Measurements from ENCODE around the gene TCF7L2.

TCF7L2 gene

DNA sequence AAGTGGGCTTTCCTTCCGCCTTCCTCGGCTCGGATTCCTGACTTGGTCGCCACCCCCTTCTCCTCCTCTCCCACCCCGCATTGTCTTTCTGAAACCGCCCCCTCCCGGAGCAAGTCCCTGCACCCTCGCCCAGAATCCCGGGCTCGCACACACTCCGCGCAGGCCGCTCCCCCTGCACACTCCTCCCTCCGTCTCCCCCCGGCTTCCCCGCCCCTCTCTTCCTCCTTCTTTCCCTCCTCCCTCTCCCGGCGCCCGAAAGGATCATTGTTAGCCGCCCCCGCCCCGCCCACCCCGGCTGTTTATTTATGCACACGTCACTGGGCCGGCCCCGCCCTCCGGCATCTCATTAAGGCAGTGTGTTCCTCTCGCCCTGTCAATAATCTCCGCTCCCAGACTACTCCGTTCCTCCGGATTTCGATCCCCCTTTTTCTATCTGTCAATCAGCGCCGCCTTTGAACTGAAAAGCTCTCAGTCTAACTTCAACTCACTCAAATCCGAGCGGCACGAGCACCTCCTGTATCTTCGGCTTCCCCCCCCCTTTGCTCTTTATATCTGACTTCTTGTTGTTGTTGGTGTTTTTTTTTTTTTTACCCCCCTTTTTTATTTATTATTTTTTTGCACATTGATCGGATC is at the start of gene TCF7L2:
Gene TCF7L2 (plus strand): TSS at position 373 of the 633 bp plus-strand sequence. CDS start 510 bp downstream, outside the sequence.
- DNase-seq (peak; percentile 65), ATAC-seq (peak; percentile 58)

DNA sequence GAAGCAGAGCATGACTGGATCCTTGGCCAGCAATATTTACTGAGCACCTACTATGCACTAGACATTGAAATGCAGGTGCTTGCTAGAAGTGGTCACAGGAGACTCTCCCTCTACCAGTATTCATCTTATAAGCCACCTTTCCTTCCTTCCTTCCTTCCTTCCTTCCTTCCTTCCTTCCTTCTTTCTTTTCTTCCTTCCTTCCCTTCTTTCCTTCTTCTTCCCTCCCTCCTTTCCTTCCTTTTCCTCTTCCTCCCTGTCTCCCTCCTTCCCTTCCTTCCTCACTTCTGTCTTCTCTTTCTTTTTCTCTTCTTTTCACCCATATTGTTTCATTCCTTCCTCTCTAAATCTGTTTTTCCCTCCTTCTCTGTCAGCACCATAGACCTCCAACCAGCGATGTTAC is 47.3 kb upstream of the TCF7L2 start:
- DNase-seq: no peak
- no peak for ATAC-seq

DNA sequence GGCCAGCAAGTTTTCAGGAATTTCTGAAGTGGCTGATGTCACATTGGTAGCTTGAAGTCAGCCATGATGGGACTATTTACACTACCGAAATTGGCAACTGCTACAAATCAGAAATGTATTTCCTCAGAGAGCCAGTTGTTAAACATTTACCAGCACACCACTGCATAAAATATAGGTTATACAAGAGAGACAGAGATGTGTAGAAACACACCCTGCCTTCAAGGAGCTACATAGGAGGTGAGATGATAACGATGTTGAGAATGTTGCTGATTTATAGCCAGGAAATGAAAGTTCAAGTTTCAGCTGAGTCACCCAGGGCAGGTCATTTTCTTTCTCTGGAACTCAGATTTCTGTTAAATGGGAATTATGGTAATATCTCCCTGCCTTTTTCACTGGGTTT is 46.0 kb upstream of the TCF7L2 start:
- ATAC-seq (no peak), DNase-seq (no peak)

DNA sequence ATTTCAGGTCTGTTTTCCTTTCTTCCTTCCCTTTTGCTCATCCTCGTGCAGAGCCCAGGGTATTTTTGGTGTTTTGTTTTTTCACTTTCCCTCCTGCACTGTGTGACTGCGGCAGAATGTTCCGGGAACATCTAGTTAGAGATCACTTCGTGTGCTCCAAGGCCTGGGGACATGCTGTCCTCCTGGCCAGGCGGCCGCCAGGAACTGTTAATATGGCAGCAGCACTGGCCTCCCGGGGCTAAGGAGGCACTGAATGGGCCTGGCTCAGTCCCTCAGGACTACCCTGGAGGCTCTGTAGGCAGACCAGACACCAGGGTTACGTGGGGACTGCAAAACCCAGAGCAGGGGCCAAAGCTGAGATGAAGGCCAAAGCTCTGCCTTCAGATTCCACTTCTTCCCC is 43.1 kb upstream of the TCF7L2 start:
- no peak for ATAC-seq
- no peak for DNase-seq

DNA sequence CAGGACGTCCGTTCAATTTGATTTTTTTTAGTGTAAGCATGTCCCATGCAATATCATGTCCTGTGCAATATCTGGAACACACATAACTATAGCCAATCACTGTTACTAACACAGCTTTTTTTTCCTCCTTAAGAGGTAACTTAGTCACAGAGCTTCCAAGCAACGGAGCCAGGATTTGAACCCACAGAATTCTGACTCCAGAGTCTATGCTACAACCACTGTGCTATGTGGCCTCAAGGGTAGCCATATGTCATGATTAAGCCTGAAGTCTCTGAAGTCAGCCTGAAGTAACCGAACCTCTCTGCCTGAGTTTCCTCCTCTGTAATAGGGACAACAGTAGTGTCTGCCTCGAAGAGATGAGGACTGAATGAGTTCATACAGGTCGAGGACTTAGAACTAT is 42.2 kb upstream of the TCF7L2 start:
- no peak for ATAC-seq
- no peak for DNase-seq

DNA sequence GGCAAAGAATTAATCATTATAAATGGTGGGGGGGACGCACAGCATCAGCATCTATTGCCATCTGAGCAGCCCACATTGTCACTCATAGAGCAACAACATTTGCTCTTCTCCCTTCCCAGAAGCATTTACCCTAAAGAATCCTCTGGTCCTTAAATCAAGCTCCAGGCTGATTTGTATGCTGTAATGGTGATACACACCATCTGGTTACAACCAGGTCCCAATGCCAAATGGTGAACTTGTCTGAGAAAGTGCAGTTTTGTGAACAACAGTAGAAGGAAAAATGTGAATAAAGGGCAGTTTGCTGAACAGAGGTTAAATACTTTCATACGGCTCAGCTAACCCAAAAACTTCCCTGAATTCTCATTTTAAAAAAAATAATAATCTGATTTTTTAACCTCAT is 38.8 kb upstream of the TCF7L2 start:
- DNase-seq (no peak), ATAC-seq (no peak)

DNA sequence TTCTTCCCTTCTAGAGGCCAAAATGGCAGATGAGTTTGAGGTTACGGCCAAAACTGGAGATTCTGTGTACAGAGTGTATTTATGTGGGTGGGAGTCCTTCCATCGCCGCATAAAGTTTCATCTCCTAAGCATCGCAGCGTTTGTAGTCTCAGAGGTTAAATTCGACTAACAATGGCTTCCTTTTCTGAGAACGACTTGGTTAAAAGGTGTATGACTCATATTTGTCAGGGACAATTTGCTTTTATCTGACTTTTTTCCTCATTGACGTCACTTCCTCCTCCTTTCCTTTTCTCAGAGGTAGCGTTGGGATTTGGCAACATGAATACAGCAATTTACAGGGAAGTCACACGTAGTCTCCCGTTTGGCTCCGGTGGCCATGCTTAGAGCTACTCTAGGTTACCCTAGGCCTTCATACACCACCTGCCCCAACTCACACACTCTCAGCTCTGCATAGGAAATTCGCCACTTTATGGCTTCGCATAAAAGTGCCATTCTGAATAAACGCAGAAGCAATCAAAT is 37.6 kb upstream of the TCF7L2 start:
- no peak for ATAC-seq

DNA sequence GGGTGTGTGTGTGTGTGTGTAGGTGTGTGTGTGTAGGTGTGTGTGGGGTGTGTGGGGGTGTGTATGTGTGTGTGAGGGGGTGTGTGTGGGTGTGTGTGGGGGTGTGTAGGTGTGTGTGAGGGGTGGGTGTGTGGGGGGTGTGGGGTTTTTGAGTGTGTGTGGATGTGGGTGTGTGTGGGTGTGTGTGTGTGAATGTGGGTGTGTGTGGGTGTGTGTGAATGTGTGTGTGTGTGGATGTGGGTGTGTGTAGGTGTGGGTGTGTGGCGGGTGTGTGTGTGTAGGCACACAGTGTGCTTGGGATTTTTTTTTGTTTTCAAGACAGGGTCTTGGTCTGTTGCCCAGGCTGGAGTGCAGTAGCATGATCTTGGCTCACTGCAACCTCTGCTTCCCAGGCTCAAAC is 36.8 kb upstream of the TCF7L2 start:
- ATAC-seq (no peak), DNase-seq (no peak)

More for the DNA sequence above, 37.6 kb upstream of the TCF7L2 start:
- DNase-seq: no peak

DNA sequence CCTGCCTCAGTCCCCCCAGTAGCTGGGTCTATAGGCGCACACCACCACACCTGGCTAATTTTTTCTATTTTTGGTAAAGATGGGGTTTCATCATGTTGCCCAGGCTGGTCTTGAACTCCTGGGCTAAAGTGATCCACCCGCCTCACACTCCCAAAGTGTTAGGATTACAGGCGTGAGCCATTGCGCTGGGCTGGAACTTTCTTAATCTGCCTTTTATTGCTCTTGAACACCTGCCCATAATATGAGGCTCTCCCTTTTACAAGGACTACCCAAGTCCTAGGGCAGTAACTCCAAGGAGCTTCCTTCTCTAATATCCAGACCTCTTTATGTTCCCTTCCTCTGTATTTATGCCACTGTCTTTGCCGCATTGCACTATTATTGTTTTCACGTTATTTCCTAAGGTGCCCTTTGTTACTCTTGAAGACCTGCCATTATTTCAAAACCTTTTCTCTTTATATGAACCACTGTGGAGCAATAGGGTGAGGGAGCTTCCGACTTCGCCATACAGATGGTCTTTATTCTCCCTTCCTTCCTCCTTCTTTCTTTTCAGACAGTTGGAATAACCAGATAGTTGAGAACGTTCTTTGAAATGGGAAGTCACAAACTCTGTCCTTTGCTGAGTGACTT is 36.3 kb upstream of the TCF7L2 start:
- ATAC-seq: no peak
- no peak for DNase-seq

DNA sequence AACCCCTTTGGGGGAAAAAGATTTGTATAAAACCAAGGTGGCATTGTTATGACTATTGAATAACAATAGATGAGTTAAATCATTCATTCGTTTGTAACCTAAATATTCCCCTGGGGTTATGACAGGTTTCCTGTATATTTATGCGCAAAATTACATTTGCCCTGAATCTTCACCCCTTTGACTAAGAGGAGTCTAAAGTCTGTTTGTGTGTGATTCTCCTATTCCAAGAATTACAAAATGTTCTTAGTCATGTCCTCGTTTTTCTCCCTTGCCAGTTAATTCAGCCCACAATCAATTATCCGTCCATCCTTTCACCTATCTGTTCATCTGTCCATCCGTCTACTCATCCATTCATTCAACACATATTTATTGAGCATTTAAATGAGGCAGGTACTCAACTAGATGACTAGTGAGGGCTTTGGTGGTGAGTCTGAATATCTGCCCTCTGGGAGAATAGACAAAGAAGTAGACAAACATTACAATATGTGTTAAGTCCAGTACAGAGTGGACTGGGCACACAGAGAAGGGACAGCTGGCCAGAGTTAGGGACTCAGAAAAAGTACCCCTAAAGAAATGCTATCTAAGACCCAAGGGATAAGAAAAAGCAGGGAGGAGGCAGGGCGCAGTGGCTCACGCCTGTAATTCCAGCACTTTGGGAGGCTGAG is 35.6 kb upstream of the TCF7L2 start:
- DNase-seq: no peak
- no peak for ATAC-seq

DNA sequence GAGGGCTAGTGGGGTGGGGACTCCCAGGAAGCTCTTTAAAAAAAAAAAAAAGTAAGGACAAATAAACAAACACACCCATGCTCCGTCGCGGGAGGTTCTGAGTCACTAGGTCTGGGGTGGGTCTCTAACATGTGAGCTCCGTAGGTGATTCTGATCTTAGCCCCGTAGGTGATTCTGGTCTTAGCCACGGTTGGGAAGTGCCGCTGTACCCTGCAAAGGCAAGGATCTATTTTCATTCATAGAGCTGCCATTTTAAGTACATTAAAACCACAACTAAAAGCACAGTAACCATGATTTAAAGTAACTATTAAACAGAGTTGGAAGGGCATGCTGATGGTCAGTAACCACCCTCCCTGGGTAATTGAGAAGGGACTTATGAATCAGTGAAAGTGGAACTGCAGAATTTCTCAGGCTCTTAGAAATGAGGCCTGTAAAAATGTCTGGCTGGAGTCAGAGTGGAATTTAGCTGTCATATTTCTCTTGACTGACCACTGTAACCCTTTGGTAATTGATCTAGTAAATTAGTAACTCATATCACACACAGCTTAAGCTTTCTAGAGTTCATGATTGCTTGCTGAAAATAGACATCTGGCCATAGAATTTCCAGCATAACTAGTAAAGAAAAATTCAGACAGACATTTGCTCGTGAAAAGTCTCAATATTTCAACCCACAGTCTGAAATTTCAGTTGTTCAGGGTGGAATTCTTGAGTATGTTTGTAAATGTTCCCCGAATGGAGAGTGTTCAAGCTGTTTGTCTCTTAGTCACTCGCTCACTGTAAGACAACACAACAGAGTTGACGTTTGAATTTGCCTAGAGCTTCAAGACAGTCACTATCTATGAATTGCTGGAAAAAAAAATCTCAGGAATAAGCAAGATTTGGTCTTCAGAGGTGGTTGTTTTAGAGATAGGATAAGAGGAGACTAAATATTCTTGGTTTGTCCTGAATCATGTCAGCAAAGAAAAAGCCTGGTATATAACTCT is 34.2 kb upstream of the TCF7L2 start:
- DNase-seq (no peak), ATAC-seq (no peak)

DNA sequence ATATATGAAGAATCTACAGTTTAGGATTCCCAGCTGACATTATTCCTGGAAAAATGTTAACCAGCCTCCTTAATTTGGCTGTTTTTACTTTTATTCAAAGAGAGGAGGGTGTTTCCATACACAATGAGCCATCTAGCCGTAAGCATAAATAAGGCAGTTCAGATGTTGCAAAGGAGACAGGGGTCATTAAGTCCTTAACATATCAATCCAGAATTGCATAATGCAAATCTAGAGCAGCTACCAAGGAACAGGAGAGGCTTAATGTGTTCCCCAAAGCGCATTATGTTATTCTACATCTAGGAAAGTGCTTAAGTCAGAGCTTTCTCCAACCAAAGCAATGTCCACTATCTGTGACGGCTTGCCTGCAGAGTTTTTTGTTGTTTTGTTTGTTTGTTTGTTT is 32.4 kb upstream of the TCF7L2 start:
- ATAC-seq (no peak), DNase-seq (no peak)

DNA sequence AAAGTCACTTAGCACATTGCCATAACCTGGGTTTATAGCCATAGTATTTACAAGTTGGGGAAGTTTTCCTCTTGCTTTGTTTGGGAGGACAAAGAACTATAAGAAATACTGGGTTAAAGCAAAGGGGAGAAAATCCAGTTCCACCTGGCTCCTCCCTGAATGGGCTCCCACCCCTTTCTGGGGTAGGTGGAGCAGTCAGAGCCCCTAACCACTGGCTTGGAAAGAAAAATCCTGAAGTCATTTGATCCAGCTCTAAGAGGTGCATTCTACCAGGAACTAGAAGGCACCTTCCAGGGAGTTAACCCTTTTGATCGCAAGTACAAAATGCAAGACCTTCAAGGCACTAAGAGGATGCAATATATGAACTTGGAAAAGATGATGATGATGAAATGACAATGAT is 31.3 kb upstream of the TCF7L2 start:
- ATAC-seq: no peak

DNA sequence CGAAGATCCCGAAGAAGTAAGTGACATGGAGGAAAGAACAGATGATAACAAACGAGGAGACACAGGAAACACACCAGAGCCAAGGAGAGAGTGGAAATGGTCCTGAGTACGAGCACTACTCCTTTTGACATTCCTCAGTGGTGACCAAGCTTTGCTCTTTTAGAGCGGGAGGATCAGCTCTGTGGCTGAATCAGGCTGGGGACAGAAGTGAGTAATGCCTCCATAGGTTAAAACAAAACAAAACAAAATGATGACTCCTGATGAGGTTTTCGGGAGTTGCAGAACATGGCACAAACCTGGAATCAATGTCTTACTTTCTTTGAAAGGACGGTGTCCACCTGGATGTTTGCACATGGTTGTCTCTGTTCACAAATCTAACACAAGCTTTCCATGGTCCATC is 30.3 kb upstream of the TCF7L2 start:
- DNase-seq: no peak
- no peak for ATAC-seq

More for the DNA sequence above, 31.3 kb upstream of the TCF7L2 start:
- DNase-seq: no peak

DNA sequence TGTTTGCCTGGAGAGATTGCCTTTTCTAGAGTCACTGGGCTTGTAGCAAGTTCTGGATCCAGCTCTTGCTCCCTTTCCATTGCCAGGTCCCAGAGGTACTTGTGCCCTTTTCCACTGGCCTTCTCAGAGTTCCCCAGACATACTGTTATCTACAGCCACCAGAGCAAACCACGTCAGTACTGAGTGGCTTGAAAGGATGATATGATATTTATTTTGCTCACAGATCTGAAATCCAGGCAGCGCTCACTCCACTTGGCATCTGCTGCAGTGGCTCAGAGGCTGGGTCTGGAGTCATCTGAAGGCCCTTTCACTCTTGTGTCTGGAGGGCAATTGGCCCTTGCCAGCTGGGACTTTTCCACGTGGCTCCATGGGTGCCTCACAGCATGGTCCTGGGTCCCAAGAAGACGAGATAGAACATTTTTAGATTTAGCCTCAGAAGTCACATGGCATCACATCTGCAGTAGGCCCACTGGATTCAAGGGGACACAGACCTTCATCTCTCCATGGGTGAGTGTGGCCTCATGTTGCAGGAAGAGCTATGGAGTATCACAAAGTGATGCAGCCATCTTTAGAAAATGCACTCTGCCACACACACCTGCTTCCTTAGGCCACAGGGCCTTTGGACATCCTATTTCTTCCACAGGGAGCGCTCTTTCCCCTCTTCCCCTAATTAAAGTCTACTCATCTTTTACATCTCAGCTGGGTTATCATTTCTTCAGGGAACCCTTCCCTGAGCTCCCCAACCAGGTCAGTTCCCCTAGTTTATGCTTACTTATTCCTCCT is 22.9 kb upstream of the TCF7L2 start:
- ATAC-seq (no peak), DNase-seq (no peak)

DNA sequence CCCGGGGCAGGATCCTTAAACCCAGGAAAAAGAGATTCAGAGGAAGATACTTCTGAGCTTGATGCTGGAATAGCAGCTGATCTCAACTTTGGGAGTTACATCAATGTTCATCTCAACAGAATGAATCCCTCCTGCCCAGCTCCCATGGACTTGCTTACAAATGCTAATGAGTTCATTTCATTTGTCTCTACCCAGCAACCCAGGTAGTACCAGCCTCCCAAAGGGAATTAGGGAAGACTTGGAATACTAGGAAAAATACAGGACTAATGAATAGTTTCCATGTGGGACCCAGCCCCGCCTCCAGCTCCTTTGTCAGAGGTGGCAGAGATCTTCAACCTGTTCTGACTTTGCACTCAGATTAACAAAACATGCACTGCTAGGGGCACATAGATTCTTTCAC is 22.1 kb upstream of the TCF7L2 start:
- ATAC-seq (no peak), DNase-seq (no peak)

DNA sequence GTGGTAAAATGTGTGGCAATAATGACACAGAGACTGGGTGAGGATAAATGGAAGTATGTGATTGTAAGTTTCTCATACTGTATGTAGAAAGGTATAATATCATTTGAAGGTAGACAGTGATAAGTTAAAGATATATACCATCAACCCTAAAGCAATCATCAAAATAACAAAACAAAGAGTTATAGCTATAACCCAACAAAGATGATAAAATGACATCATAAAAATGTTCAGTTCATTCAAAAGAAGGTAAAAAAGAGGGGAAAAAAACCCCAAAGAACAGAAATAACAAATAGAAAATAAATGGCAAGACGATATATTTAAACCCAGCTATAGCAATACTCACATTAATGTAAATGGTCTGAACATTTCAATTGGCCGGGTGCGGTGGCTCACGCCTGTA is 17.4 kb upstream of the TCF7L2 start:
- DNase-seq: no peak
- no peak for ATAC-seq

DNA sequence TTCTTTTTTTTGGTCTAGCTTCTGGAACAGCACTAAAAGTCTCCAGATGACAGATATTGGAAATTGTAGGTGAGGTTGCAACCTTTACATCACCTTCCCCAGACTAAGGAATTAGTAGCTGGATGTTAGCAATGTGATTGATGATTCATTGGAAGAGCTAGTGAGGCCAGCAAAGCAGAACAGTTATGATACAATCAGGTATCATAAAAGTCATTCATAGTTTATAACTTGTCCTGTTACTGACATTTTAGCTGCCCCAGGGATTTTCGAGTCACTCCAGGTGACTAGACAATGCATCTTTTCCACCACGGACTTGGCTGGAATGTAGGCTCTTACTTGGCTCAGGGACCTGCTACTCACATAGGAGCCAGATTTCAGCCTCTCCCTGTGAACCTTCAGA is 15.9 kb upstream of the TCF7L2 start:
- DNase-seq: no peak
- no peak for ATAC-seq

DNA sequence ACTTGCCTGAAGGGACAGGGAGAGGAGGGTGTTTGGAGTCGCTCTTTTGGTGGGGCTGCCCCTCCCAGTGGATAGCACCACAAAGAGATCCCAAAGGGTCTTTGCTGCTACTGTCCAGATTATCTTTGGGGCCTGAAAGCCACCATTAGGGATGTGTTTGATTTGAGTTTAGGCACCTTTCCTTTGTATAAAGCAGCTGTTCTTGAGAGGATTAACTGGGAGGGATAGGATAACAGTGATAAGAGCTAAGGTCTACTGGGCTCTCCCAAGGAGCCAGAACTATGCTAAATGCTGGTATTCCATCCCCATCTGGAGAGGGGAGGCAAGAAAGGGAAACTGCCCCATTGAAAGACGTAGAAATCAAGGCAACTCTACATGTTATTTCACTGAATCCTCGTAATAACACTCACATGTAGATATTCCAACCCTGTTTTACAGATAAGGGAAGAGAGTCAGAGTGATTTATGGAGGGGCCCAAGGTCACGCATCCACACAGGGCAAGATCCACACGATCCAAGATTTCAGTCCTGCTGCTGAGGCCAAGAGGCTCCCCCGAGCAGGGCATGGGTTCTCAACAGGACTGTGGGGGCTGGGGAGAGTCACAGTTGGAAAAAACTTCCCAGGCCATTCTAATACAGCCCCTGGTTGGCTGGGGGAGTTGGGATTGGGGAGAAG is 11.1 kb upstream of the TCF7L2 start:
- ATAC-seq (no peak), DNase-seq (no peak)

DNA sequence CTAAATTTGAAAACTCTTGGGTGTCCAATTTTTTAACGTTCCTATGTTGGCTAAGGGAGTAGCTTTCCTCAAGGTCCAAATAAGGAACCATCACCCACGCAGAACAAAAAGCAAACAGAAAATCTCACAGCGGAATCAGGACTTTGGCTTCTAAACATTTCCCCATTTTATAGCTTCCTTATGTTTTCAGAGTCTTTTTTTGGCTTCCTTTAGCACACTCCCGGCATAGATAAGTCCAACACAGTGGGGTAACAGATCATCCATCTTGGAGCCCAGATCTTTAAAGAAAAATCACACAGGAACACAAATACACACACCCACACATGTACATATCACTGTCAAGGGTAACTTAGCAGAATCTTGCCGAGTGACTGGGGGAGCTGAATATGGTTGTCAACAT is 4.2 kb upstream of the TCF7L2 start:
- DNase-seq (no peak), ATAC-seq (no peak)

DNA sequence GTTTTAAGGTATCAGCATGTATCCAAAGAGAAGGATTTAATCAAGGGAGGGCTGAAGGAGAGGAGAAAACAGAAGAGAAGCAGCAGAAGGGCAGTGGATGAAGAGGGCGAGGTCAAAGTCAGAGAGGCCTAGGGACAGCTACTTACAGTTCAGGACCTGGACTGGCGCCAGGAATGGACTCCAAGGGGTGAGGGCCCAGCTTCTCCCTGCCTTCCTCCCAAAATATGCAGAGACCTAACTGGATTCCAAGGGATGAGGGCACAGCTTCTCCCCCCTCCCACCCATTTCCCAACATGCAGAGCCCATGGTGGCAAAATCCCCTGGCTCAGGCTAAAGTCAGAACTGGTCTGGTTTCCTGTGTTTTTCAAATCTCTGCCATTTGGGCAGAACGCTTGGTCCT is 3.4 kb upstream of the TCF7L2 start:
- DNase-seq: no peak
- no peak for ATAC-seq

All from stimulated activated naive CD8-positive, alpha-beta T cell treated with anti-CD3 and anti-CD28 coated beads, Interleukin-15, Interleukin-2, amounts not matched to agents 100 U/mL and 50 U/mL, for 24 hours (primary cell).